Stimulated activated CD4-positive, alpha-beta T cell treated with anti-CD3 and anti-CD28 coated beads, Interleukin-1b, Interleukin-23, amount 100 ng/mL, for 48 hours (primary cell): Measurements from ENCODE around the gene KCND3.
A peak's percentile ranks its signal among the peaks of the same experiment; 100 is the strongest.
"Not testable (repeated sequence)": the region's sequence is repeated elsewhere in the genome, so short reads cannot be mapped to it uniquely, and the experiment has no call there.

Source experiments
- DNase-seq: peaks from one replicate; pipeline ENCODE4 v3.0.0-alpha.2; 2020

The KCND3 gene

GRCh38 chr1:111802984-111803383 lies 186.5 kb downstream of the KCND3 start:
- no peak for DNase-seq

- DNase-seq, result no peak
Measured at GRCh38 chr1:111802110-111802509, 187.4 kb downstream of the KCND3 start.

GRCh38 chr1:111801071-111801850 lies 188.2 kb downstream of the KCND3 start:
- no peak for DNase-seq

- DNase-seq, result not testable (repeated sequence)
Measured at GRCh38 chr1:111799722-111800121, 189.7 kb downstream of the KCND3 start.

GRCh38 chr1:111798580-111798979 lies 190.9 kb downstream of the KCND3 start:
- DNase-seq, result no peak

- DNase-seq, result no peak
Measured at GRCh38 chr1:111795401-111795800, 194.1 kb downstream of the KCND3 start.

- DNase-seq, result no peak
Measured at GRCh38 chr1:111793923-111794322, 195.5 kb downstream of the KCND3 start.

- no peak for DNase-seq
Measured at GRCh38 chr1:111792249-111792648, 197.2 kb downstream of the KCND3 start.

GRCh38 chr1:111791776-111792175 lies 197.7 kb downstream of the KCND3 start:
- no peak for DNase-seq

GRCh38 chr1:111789666-111790316 lies 199.7 kb downstream of the KCND3 start:
- DNase-seq, result no peak

GRCh38 chr1:111789142-111789541 lies 200.3 kb downstream of the KCND3 start:
- DNase-seq, result no peak

- no peak for DNase-seq
Measured at GRCh38 chr1:111786669-111787207, 202.7 kb downstream of the KCND3 start.

- no peak for DNase-seq
Measured at GRCh38 chr1:111784273-111784901, 205.1 kb downstream of the KCND3 start.

GRCh38 chr1:111779546-111779945 lies 209.9 kb downstream of the KCND3 start:
- no peak for DNase-seq

- no peak for DNase-seq
Measured at GRCh38 chr1:111778541-111779051, 210.9 kb downstream of the KCND3 start.

- no peak for DNase-seq
Measured at GRCh38 chr1:111778066-111778465, 211.4 kb downstream of the KCND3 start.

- DNase-seq, result no peak
Measured at GRCh38 chr1:111777301-111777700, 212.2 kb downstream of the KCND3 start.

- no peak for DNase-seq
Measured at GRCh38 chr1:111776861-111777260, 212.6 kb downstream of the KCND3 start.

GRCh38 chr1:111776391-111776790 lies 213.1 kb downstream of the KCND3 start:
- DNase-seq, result no peak

GRCh38 chr1:111775966-111776365 lies 213.5 kb downstream of the KCND3 start:
- no peak for DNase-seq

- DNase-seq, result no peak
Measured at GRCh38 chr1:111770916-111771315, 218.6 kb downstream of the KCND3 start.

GRCh38 chr1:111769517-111770146 lies 219.8 kb downstream of the KCND3 start:
- peak; percentile 24 for DNase-seq

GRCh38 chr1:111768625-111769024 lies 220.8 kb downstream of the KCND3 start:
- DNase-seq, result no peak
